ENCODE data around the gene GAB4. TPM values are rescaled to one million over a fixed set of nuclear protein-coding genes. Genes with fewer than 3 reads are reported as not detected.
A peak's percentile ranks its signal among the peaks of the same experiment; 100 is the strongest.

The GAB4 gene
- total and polyA plus RNA-seq, 2 of the 4 experiments (the other 2 are of a cell fraction), result not detected

- TF ChIP-seq BHLHE40 (IDR thresholded peaks at IDR 0.05; ENCODE audit: low read depth, low read length), result no peak
- TF ChIP-seq FOS (IDR thresholded peaks at IDR 0.05; ENCODE audit: low read depth, low read length), result no peak
- TF ChIP-seq, protein P1, sequence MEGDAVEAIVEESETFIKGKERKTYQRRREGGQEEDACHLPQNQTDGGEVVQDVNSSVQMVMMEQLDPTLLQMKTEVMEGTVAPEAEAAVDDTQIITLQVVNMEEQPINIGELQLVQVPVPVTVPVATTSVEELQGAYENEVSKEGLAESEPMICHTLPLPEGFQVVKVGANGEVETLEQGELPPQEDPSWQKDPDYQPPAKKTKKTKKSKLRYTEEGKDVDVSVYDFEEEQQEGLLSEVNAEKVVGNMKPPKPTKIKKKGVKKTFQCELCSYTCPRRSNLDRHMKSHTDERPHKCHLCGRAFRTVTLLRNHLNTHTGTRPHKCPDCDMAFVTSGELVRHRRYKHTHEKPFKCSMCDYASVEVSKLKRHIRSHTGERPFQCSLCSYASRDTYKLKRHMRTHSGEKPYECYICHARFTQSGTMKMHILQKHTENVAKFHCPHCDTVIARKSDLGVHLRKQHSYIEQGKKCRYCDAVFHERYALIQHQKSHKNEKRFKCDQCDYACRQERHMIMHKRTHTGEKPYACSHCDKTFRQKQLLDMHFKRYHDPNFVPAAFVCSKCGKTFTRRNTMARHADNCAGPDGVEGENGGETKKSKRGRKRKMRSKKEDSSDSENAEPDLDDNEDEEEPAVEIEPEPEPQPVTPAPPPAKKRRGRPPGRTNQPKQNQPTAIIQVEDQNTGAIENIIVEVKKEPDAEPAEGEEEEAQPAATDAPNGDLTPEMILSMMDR (conservative IDR thresholded peaks at IDR 0.05; ENCODE audit: low read depth, low read length), result no peak
Measured at GRCh38 chr22:16932577-16932976, 75.4 kb downstream of the GAB4 start (continued).

DNA sequence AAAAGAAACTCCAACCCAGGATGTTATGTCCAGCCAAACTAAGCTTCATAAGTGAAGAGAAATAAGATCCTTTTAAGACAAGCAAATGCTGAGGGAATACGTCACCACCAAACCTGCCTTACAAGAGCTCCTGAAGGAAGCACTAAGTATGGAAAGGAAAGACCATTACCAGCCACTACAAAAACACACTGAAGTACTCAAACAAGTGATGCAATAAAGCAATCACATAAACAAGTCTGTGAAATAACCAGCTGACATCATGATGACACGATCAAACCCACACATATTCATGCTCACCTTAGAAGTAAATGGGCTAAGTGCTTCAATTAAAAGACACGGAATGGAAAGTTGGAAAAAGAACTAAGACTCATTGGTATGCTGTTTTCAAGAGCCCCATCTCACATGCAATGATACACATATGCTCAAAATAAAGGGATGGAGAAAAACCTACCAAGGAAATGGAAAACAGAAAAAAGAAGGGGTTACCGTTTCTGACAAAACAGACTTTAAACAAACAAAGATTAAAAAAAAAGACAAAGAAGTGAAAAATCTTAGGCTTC, 82.5 kb downstream of the GAB4 start:
- no TSS peak for BruUV-seq (replicated peaks)
- CTCF ChIA-PET, result no interaction called here
- dilution Hi-C loops (cut with HindIII; ENCODE audit: low sequenced_read_pairs, unreplicated experiment), result no loop called here

More for the DNA sequence above, 82.5 kb downstream of the GAB4 start:
- Histone ChIP-seq H3K4me1 (ENCODE audit: control insufficient read depth, insufficient read depth, low read length) (no peaks in the 10 kb centered on the region), H3K56ac (ENCODE audit: extremely low read depth, insufficient read depth, low read length) (no peak overlapping the region), H3K27ac (ENCODE audit: insufficient read depth, low read length) (no peak overlapping the region), H3K36me3 (ENCODE audit: control insufficient read depth, insufficient read depth, low read length) (no peaks in the 10 kb centered on the region), H3K14ac (replicated peaks; ENCODE audit: low read depth, low read length) (no peak overlapping the region), H2BK20ac (ENCODE audit: low read depth, low read length) (no peak overlapping the region), H3K23ac (ENCODE audit: low read depth, low read length) (no peak overlapping the region), H2BK120ac (ENCODE audit: low read depth, low read length) (no peak overlapping the region), H2BK15ac (ENCODE audit: low read depth, low read length) (no peak overlapping the region), H2AK9ac (replicated peaks; ENCODE audit: low read depth, low read length, poor library complexity) (no peak overlapping the region), H4K8ac (ENCODE audit: low read depth in 2 of 2, low read length in 2 of 2) (no peak overlapping the region), H4K5ac (ENCODE audit: low read depth, low read length) (no peak overlapping the region), H3K9me3 (ENCODE audit: control insufficient read depth, insufficient read depth, low read length) (no peaks in the 10 kb centered on the region; the same call in 1 of the 2 replicates), H3K9me1 (ENCODE audit: insufficient read depth, low read length) (no peaks in the 10 kb centered on the region), H3K9ac (ENCODE audit: low read depth, low read length) (no peak overlapping the region), H2BK5ac (ENCODE audit: low read depth, low read length, poor library complexity, severe bottlenecking) (no peak overlapping the region), H2AK5ac (ENCODE audit: low read depth, low read length) (no peak overlapping the region), H3K79me1 (ENCODE audit: low read depth in 1 of 2, low read length in 2 of 2) (no peaks in the 10 kb centered on the region), H3K4me3 (ENCODE audit: insufficient read depth, low read depth, low read length) (no peak overlapping the region), H4K20me1 (ENCODE audit: insufficient read depth, low read length) (no peaks in the 10 kb centered on the region), H3K27me3 (ENCODE audit: control insufficient read depth, insufficient read depth, low read length) (no peaks in the 10 kb centered on the region), H3K4ac (ENCODE audit: low read depth, low read length) (no peak overlapping the region), H3K4me2 (ENCODE audit: low read depth, low read length) (no peak overlapping the region), H3K18ac (ENCODE audit: low read depth, low read length) (no peak overlapping the region), H2AFZ (replicated peaks; ENCODE audit: low read length, poor library complexity) (no peak overlapping the region), H4K91ac (ENCODE audit: insufficient read depth, low read depth, low read length) (no peak overlapping the region)
- intact Hi-C loops (cut with micrococcal nuclease), result no loop called here
- POLR2A ChIA-PET (ENCODE audit: unreplicated experiment), result no interaction called here
- ATAC-seq (ENCODE audit: low read depth), result no peak
- no peak for DNase-seq
- no CpG with 5 or more reads among the region's 4 CpGs for WGBS, 2 experiments (ENCODE audit: extremely low coverage in 2 of 2, insufficient read length in 1 of 2)
- in situ Hi-C loops (cut with MboI; ENCODE audit: low sequenced_read_pairs), result no loop called here
- TF ChIP-seq CEBPB (IDR thresholded peaks at IDR 0.05; ENCODE audit: low read depth, low read length), result 0 out of 2 replicates have a peak, but pooled peaks have one; percentile 10
- TF ChIP-seq MAZ (IDR thresholded peaks at IDR 0.05; ENCODE audit: borderline replicate concordance, low read depth, low read length), result no peak

Data from IMR-90 (cell line).